ENCODE measurements around the gene CHMP5. TPM values are rescaled to one million over a fixed set of nuclear protein-coding genes. Genes with fewer than 3 reads are reported as not detected.
A peak's percentile ranks its signal among the peaks of the same experiment; 100 is the strongest.

CHMP5 gene
- polyA plus RNA-seq (ENCODE audit: insufficient read length in 3 of 3), result 100 to 1,000 TPM; 105 to 112 (median 110) TPM
- long read RNA-seq, donor 1, transcript CHMP5-201 (8 exons, 1,477 nt), result major isoform, 77 of 113 reads
- long read RNA-seq, donor 1, partial matches to known transcripts, result 31 of 113 reads
- long read RNA-seq, donor 1, other reads (novel, unspliced or antisense), result 5 of 113 reads
- long read RNA-seq, donor 2, transcript CHMP5-201 (8 exons, 1,477 nt), result major isoform, 92 of 132 reads
- long read RNA-seq, donor 2, partial matches to known transcripts, result 38 of 132 reads
- long read RNA-seq, donor 2, other reads (novel, unspliced or antisense), result 0 of 132 reads
- long read RNA-seq, donor 3, transcript CHMP5-201 (8 exons, 1,477 nt), result major isoform, 74 of 125 reads
- long read RNA-seq, donor 3, partial matches to known transcripts, result 47 of 125 reads
- long read RNA-seq, donor 3, other reads (novel, unspliced or antisense), result 0 of 125 reads
- long read RNA-seq, donor 4, transcript CHMP5-201 (8 exons, 1,477 nt), result major isoform, 82 of 167 reads
- long read RNA-seq, donor 4, partial matches to known transcripts, result 77 of 167 reads
- long read RNA-seq, donor 4, other reads (novel, unspliced or antisense), result 6 of 167 reads
- long read RNA-seq, donor 5, transcript CHMP5-201 (8 exons, 1,477 nt), result major isoform, 42 of 57 reads
- long read RNA-seq, donor 5, partial matches to known transcripts, result 12 of 57 reads
- long read RNA-seq, donor 5, other reads (novel, unspliced or antisense), result 0 of 57 reads
- long read RNA-seq, donor 6, transcript CHMP5-201 (8 exons, 1,477 nt), result major isoform, 62 of 81 reads
- long read RNA-seq, donor 6, partial matches to known transcripts, result 19 of 81 reads
- long read RNA-seq, donor 6, other reads (novel, unspliced or antisense), result 0 of 81 reads
- long read RNA-seq, donor 7, transcript CHMP5-201 (8 exons, 1,477 nt), result major isoform, 72 of 128 reads
- long read RNA-seq, donor 7, partial matches to known transcripts, result 53 of 128 reads
- long read RNA-seq, donor 7, other reads (novel, unspliced or antisense), result 0 of 128 reads
- long read RNA-seq, donor 8, transcript CHMP5-201 (8 exons, 1,477 nt), result major isoform, 35 of 65 reads
- long read RNA-seq, donor 8, partial matches to known transcripts, result 27 of 65 reads
- long read RNA-seq, donor 8, other reads (novel, unspliced or antisense), result 0 of 65 reads
- long read RNA-seq, donor 9, transcript CHMP5-201 (8 exons, 1,477 nt), result major isoform, 105 of 146 reads
- long read RNA-seq, donor 9, partial matches to known transcripts, result 39 of 146 reads
- long read RNA-seq, donor 9, other reads (novel, unspliced or antisense), result 0 of 146 reads
- long read RNA-seq, donor 10, transcript CHMP5-201 (8 exons, 1,477 nt), result major isoform, 50 of 79 reads
- long read RNA-seq, donor 10, partial matches to known transcripts, result 29 of 79 reads
- long read RNA-seq, donor 10, other reads (novel, unspliced or antisense), result 0 of 79 reads
- long read RNA-seq, donor 11, transcript CHMP5-201 (8 exons, 1,477 nt), result major isoform, 48 of 87 reads
- long read RNA-seq, donor 11, partial matches to known transcripts, result 38 of 87 reads
- long read RNA-seq, donor 11, other reads (novel, unspliced or antisense), result 0 of 87 reads
- long read RNA-seq, donor 12, transcript CHMP5-201 (8 exons, 1,477 nt), result major isoform, 98 of 159 reads
- long read RNA-seq, donor 12, partial matches to known transcripts, result 59 of 159 reads
- long read RNA-seq, donor 12, other reads (novel, unspliced or antisense), result 0 of 159 reads
- long read RNA-seq, donor 13, transcript CHMP5-201 (8 exons, 1,477 nt), result major isoform, 26 of 48 reads
- long read RNA-seq, donor 13, partial matches to known transcripts, result 22 of 48 reads
- long read RNA-seq, donor 13, other reads (novel, unspliced or antisense), result 0 of 48 reads
- long read RNA-seq, donor 14, result 0 reads
- long read RNA-seq, donor 15, transcript CHMP5-201 (8 exons, 1,477 nt), result major isoform, 98 of 141 reads
- long read RNA-seq, donor 15, partial matches to known transcripts, result 39 of 141 reads
- long read RNA-seq, donor 15, other reads (novel, unspliced or antisense), result 0 of 141 reads
- long read RNA-seq, donor 16, transcript CHMP5-201 (8 exons, 1,477 nt), result major isoform, 83 of 152 reads
- long read RNA-seq, donor 16, partial matches to known transcripts, result 62 of 152 reads
- long read RNA-seq, donor 16, other reads (novel, unspliced or antisense), result 6 of 152 reads

- DNase-seq, result peak; percentile 99
Observed at GRCh38 chr9:33264473-33265177, at the start of gene CHMP5, which contains the start of gene BAG1. Gene CHMP5, plus strand, starts transcription at chr9:33265049. Its CDS starts 30 bp downstream, at chr9:33265079. Gene BAG1, minus strand, starts transcription at chr9:33264708.

- DNase-seq, result no peak
Observed at GRCh38 chr9:33220681-33221567, 43.9 kb upstream of the CHMP5 start.

GRCh38 chr9:33221568-33221884, 43.3 kb upstream of the CHMP5 start:
- no peak for DNase-seq

- no peak for DNase-seq
Observed at GRCh38 chr9:33222031-33222430, 42.8 kb upstream of the CHMP5 start.

GRCh38 chr9:33223696-33224095, 41.2 kb upstream of the CHMP5 start:
- DNase-seq, result no peak

- peak; percentile 72 for DNase-seq
Observed at GRCh38 chr9:33225319-33226147, 39.3 kb upstream of the CHMP5 start.

GRCh38 chr9:33227008-33227398, 37.8 kb upstream of the CHMP5 start:
- no peak for DNase-seq

GRCh38 chr9:33227741-33228140, 37.1 kb upstream of the CHMP5 start:
- DNase-seq, result no peak

GRCh38 chr9:33228606-33229005, 36.2 kb upstream of the CHMP5 start:
- DNase-seq, result no peak

GRCh38 chr9:33229359-33230114, 35.3 kb upstream of the CHMP5 start:
- DNase-seq, result no peak

- DNase-seq, result no peak
Observed at GRCh38 chr9:33230756-33231622, 33.9 kb upstream of the CHMP5 start.

- DNase-seq, result no peak
Observed at GRCh38 chr9:33231623-33231942, 33.3 kb upstream of the CHMP5 start.

- DNase-seq, result no peak
Observed at GRCh38 chr9:33232815-33233214, 32.0 kb upstream of the CHMP5 start.

- DNase-seq, result no peak
Observed at GRCh38 chr9:33233626-33234342, 31.1 kb upstream of the CHMP5 start.
